Body of pancreas (tissue), 4 donors: ENCODE results near the gene SMIM9.

ENCODE experiments used
- POLR2A ChIP-seq, 3 donors: fragments of 450-650 bp; IDR thresholded peaks; one replicate each; pipeline ENCODE4 v1.6.1; 2016; ENCODE audit warnings: antibody characterized with exemption in 3 of 3, mild to moderate bottlenecking in 2 of 3
- TF ChIP-seq, protein P1 (sequence below), 7 experiments: fragments of 450-650 bp in 4 of 7; fragments of 200-600 bp in 3 of 7; sonication (generic) in 3 of 7; IDR thresholded peaks; one replicate each; pipeline ENCODE4 v1.5.1; 2016 to 2019; ENCODE audit warnings: antibody characterized with exemption in 7 of 7

DNA sequence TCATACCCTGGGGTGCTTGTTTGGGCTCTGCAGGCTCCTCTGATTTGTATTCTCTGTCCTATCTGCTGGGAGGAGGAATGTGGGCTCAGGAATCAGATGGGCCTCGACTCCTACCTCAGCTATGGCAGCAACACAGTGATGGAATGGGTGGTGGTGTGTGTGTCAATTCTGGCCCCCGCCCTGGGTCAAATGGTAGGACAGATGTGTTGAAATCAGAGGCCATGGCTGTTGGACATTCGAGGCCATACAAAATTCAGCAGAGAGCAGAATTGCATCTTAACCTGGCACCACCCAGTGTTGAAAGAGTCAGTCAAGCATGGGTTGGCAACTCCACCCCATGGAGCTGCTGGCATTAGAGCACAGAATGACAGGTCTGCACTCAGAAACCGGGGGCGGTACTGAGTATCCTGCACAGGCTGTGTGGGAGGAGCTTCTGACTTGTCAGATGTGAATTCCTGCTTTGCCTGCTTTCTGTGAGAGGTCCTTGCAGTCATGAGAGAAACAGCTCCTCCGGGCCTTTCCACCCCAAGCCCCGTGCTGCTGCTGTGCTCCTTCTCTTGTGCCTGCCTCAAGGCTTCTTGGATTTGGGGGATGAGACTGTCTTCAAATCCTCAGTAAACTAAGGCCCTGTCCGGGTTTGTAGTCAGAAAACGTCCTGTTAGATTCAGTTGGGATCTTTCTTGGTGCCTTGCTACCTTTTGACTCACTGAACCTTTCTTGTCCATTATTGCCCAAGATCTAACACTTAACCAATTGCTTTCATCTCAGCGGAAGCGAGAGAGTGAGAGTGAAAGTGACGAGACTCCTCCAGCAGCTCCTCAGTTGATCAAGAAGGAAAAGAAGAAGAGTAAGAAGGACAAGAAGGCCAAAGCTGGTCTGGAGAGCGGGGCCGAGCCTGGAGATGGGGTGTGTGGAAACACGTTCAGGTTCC lies 58.8 kb downstream of the SMIM9 start:
- TF ChIP-seq, protein P1, sequence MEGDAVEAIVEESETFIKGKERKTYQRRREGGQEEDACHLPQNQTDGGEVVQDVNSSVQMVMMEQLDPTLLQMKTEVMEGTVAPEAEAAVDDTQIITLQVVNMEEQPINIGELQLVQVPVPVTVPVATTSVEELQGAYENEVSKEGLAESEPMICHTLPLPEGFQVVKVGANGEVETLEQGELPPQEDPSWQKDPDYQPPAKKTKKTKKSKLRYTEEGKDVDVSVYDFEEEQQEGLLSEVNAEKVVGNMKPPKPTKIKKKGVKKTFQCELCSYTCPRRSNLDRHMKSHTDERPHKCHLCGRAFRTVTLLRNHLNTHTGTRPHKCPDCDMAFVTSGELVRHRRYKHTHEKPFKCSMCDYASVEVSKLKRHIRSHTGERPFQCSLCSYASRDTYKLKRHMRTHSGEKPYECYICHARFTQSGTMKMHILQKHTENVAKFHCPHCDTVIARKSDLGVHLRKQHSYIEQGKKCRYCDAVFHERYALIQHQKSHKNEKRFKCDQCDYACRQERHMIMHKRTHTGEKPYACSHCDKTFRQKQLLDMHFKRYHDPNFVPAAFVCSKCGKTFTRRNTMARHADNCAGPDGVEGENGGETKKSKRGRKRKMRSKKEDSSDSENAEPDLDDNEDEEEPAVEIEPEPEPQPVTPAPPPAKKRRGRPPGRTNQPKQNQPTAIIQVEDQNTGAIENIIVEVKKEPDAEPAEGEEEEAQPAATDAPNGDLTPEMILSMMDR (IDR thresholded peaks at IDR 0.05) = no peak
- no peak for TF ChIP-seq POLR2A (IDR thresholded peaks at IDR 0.05)
